Amniotic stem cell (primary cell): ENCODE results near the gene C14orf39.
"Not testable (repeated sequence)": the region's sequence is repeated elsewhere in the genome, so short reads cannot be mapped to it uniquely, and the experiment has no call there.

Source experiments
- DNase-seq: peaks from one replicate; lab custom pipeline; 2025; lab: John Stamatoyannopoulos, UW

C14orf39 gene

DNA sequence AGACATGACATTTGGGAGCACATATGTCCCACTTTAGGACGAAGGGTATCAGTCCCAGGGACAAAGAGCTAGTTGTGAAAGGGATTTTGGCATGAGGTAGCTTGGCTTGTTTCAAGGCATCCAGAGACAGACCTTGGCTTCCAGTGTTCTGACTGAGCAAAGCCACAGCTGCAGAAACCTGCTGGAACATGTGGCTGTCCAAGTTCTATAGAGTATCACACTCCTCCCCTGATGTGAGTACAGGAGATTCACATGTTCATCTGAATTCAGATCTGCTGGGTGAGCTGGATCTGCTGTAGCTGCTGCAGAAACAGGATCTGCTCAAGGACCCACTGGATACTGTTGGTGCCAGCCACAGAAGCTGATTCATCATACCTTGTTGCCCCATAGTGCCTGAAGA, 10.1 kb upstream of the C14orf39 start:
- DNase-seq: no peak

DNA sequence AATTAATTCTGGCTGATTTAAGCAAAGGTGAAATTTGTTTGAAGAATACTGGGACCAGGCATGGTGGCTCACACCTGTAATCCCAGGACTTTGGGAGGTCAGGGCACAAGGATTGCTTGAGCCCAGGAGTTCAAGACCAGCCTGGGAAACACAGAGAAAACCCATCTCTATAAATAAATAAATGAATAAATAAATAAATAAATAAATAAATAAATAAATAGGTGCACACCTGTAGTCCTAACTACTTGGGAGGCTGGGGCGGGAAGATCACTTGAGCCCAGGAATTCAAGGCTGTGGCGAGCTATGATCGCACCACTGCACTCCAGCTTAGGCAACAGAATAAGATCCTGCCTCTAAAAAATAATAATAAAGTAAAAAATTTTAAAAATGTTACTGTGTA, 4.4 kb upstream of the C14orf39 start:
- DNase-seq: no peak

DNA sequence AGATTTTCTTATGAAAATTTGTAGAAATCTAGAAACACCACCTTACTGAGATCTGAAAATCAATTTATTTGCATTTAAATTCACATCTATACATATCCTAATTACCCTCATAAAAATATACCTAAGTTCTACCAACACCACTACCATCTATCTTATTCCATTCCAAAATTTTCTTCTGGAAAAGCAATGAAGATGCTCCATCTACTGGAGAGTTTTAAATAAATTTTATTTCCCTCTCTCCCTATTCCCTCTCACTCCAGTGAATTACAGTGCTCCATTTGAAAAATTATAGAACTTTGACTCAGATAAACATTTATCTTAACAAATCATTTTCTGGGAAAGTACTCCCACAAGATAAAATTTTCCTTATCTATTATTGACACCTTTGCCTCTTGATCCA, 2.3 kb upstream of the C14orf39 start:
- no peak for DNase-seq

DNA sequence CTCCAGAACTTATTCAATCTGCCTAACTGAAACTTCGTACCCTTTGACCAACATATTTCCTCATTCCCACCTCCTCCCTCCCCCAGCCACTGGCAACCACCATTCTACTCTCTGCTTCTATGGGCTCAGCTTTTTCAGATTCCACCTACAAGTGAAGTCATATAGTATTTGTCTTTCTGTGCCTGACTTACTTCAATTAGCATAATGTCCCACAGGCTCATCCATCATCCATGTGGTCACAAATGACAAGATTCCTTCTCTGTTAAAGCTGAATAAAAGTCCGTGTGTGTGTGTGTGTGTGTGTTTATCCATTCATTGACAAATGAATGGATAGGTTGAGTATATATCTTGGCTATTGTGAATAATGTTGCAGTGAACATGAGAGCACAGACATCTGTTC, 1.3 kb upstream of the C14orf39 start:
- DNase-seq: no peak

DNA sequence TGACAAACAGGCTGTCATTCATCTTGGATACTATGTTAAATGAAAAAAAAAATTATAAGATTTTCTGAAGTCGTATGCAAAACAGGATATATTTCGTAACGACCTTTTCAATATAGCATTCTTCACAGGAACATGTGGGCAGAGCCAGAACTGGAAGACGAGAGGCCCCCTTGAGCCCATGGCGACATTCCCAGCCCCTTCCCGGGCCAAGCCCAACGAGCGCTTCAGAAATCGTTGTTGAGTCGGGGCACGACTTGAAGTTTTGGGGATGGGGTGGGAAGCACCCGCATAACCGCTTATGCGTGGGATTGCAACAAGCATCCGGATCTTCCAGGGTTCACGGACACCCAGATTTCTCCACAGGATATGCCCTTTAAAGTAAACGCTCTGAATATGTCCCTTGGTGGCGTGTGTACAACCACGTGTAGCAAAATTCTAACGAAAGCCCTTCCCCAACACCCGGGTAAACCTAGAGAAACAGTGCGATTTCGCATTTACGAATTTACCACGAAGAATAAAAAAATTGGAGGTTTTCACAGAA, 736 bp downstream of the C14orf39 start:
- DNase-seq: no peak

DNA sequence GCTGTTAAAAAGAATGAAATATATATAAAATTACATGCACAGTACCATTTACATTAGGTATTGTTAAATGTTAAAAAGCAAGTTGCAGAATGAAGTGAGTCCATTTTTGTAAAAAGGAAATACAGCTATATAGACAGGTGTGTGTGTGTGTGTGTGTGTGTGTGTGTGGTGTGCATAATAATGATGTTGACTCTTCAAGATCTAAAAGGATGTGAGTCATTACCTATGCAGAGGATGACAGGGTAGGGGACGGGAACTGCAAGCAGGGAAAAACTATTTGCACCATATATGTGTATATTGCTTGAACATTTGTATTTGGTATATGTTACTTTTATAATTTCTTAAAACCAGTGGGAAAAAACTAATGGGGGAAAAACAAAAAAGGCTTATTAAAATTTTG, 3.1 kb downstream of the C14orf39 start:
- no peak for DNase-seq

DNA sequence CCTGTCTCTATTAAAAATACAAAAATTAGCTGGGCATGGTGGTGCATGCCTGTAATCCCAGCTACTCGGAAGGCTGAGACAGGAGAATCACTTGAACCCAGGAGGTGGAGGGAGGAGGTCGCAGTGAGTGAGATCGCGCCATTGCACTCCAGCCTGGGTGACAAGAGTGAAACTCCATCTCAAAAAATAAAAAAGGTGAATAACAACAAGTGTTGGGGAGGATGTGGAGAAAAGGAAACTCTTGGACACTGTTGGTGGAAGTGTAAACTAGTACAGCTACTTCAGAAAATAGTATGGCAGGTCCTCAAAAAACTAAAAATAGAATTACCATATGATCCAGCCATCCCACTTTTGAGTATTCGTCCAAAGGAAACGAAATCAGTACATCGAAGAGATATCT, 5.6 kb downstream of the C14orf39 start:
- not testable (repeated sequence) for DNase-seq

DNA sequence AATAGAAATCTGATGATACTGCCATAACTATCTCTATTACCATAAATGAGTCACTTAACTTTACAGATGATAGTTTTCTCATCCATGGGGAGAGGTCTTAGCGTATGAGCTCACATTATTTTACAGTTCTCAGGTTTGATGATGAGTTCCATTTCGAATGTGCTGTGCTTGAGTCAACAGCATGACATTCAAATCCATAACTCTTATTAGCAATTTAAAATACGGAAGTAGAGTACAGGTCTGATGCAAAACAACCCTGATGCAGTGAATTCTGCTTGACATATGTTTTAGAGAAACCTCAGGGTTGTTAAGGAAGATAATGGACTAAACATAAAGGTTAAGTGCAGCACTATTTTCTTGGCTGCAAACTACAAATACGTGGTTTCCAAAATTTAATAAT, 30.0 kb downstream of the C14orf39 start:
- no peak for DNase-seq

DNA sequence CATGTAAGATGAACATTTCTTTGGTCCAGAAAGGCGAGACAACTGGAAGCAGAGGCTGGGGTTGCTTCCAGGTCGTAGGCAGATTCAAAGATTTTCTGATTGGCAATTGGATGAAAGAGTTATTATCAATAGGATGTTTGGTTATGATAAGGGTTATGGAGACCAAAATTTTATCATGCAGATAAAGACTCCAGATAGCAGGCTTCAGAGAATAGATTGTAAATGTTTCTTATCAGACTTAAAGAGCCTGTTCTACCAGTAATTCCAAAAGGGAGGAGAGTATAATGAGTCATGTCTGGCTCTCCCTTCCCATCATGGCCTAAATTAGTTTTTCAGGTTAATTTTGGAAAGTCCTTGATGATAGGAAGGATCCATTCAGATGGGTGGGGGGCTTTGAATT, 55.6 kb downstream of the C14orf39 start:
- DNase-seq: no peak

DNA sequence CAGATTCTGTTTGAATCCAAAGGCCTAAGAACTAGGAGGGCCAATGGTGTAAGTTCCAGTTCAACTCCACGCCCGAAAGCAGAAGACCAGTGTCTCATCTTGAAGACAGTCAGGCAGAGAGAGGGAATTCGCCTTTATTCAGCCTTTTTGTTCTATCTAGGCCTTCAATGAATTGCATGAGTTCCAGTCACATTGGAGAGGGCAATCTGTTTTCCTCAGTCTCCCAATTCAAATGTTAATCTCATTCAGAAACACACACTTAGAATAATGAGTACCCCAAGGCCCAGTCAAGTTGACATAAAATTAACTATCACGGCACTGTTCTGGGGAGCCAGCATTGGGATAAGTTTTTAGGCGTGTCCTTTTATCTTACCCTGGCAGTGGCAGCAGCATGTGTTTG, 65.8 kb downstream of the C14orf39 start:
- DNase-seq: no peak

DNA sequence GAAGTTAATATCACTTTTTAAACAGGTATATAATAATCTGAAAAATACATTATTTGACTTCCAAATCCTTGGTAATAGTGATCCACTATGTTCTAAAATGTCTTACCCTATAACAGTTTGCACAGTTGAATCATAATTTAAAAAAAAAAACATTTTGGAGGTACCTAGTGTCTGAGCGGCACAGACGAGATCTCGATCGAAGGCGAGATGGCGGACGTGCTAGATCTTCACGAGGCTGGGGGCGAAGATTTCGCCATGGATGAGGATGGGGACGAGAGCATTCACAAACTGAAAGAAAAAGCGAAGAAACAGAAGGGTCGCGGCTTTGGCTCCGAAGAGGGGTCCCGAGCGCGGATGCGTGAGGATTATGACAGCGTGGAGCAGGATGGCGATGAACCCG, 88.3 kb downstream of the C14orf39 start:
- DNase-seq: not testable (repeated sequence)

DNA sequence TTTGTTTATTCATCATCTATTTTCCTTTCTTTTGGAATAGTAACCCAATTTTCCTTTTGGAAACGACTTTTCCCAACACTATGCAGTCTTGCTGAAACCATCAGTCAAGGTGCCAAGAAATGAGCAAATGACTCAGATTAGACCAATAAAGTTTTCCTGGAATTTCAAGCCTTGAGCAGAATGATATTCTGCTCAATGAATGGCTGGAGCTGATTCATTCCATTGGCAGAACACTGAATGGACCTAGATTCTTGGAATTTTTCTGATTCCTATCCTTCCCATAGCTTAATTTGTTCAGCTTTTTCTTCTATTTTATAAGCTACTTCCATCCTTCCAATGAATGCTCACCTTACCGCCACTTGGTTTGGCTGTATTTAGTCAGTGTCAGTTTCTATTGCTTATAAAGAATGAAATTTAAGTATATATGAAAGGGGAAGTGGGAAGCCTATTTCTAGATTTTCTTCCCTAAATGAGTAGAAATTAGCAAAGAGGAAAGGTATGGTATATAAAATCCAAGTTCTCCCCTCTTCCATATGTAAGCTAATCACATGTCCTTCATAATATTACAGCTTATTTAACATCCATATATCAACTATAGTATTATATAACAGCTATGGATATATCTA, 89.0 kb downstream of the C14orf39 start:
- DNase-seq: no peak
